ENCODE results near the gene CHST11. TPM values are rescaled to one million over a fixed set of nuclear protein-coding genes. Genes with fewer than 3 reads are reported as not detected.

Gene CHST11
- total and polyA plus RNA-seq, 10 of the 15 experiments (the other 5 are each of a cell fraction or from before 2014, with no cell fraction given), result 1.9 to 38.1 (median 17.2) TPM

GRCh38 chr12:104649921-104650320, 193.2 kb downstream of the CHST11 start:
- H3K9me3 ChIP-seq (replicated peaks; ENCODE audit: control insufficient read depth, insufficient read depth, low read length), result no peaks in the 10 kb centered on the region
- intact Hi-C loops (cut with micrococcal nuclease; ENCODE audit: unreplicated experiment) (loop anchor here (5.0 kb wide), 1 partner anchor 72 kb away; no protein-coding TSS in a partner anchor), in situ Hi-C loops (cut with MboI) (no loop called here)
- FAIRE-seq (no peak), DNase-seq (ENCODE audit: low read depth, low spot score) (no peak), ATAC-seq (no peak)
- no peak overlapping the region for H3K27ac ChIP-seq (ENCODE audit: control insufficient read depth, insufficient read depth)
- POLR2A ChIA-PET, result no interaction called here
- no TSS peak for BruUV-seq (replicated peaks)
- H3K4me2 ChIP-seq (ENCODE audit: control insufficient read depth, insufficient read depth), result no peak overlapping the region
- H3K4me1 ChIP-seq (ENCODE audit: control insufficient read depth, insufficient read depth, low read length), result no peaks in the 10 kb centered on the region
- SMC1A ChIA-PET (ENCODE audit: uncharacterized antibody, unreplicated experiment), result interaction anchor here (1.0 to 1.3 kb wide), 5 partner anchors 12 to 78 kb away, joined by 3 to 4 read pairs (median 3); no protein-coding TSS in a partner anchor
- H3K9ac ChIP-seq (ENCODE audit: control insufficient read depth, insufficient read depth, low read length), result no peak overlapping the region
- H3K79me2 ChIP-seq (ENCODE audit: control insufficient read depth, insufficient read depth, low read length), result peaks cover 2% of the 10 kb centered on the region
- no peaks in the 10 kb centered on the region for H3K27me3 ChIP-seq (replicated peaks in 1 of 2; ENCODE audit: control insufficient read depth in 2 of 2, insufficient read depth in 2 of 2, low read length in 1 of 2)
- peaks cover 9 to 10% of the 10 kb centered on the region in 2 experiments; a peak in 3 of 4 replicates for H3K36me3 ChIP-seq (ENCODE audit: control insufficient read depth in 2 of 2, insufficient read depth in 2 of 2, low read length in 1 of 2)
- RAD21 ChIA-PET (ENCODE audit: unreplicated experiment), result no interaction called here
- CTCF ChIA-PET, result interaction anchor here (1.1 kb wide), 1 partner anchor 45 kb away, joined by 4 read pairs; no protein-coding TSS in a partner anchor
- H4K20me1 ChIP-seq (ENCODE audit: control insufficient read depth, insufficient read depth), result 0 out of 2 replicates have a peak, but pooled peaks cover 2% of the 10 kb centered on the region
- no peak overlapping the region for H2AFZ ChIP-seq (ENCODE audit: control insufficient read depth, low read depth, low read length)
- no peak overlapping the region for H3K4me3 ChIP-seq
- TF ChIP-seq, protein P1, sequence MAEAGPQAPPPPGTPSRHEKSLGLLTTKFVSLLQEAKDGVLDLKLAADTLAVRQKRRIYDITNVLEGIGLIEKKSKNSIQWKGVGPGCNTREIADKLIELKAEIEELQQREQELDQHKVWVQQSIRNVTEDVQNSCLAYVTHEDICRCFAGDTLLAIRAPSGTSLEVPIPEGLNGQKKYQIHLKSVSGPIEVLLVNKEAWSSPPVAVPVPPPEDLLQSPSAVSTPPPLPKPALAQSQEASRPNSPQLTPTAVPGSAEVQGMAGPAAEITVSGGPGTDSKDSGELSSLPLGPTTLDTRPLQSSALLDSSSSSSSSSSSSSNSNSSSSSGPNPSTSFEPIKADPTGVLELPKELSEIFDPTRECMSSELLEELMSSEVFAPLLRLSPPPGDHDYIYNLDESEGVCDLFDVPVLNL (IDR thresholded peaks at IDR 0.05; ENCODE audit: low read depth, low read length), result no peak
- TF ChIP-seq RUNX3 (IDR thresholded peaks at IDR 0.05; ENCODE audit: low read length) (no peak), MEF2A (IDR thresholded peaks at IDR 0.05; ENCODE audit: insufficient read depth, low read depth, low read length) (no peak), ESRRA (IDR thresholded peaks at IDR 0.05; ENCODE audit: low read length) (no peak), NBN (IDR thresholded peaks at IDR 0.05) (no peak), ATF7 (IDR thresholded peaks at IDR 0.05; ENCODE audit: low read depth) (no peak), PAX8 (IDR thresholded peaks at IDR 0.05) (no peak), SMARCA5 (IDR thresholded peaks at IDR 0.05) (no peak), KDM1A (IDR thresholded peaks at IDR 0.05; ENCODE audit: borderline replicate concordance) (no peak), TCF7 (IDR thresholded peaks at IDR 0.05; ENCODE audit: borderline replicate concordance) (no peak), CBX5 (IDR thresholded peaks at IDR 0.05; ENCODE audit: low read depth) (no peak), SREBF2 (IDR thresholded peaks at IDR 0.05; ENCODE audit: low read length) (no peak), CHD2 (IDR thresholded peaks at IDR 0.05; ENCODE audit: borderline replicate concordance, low read depth, low read length) (no peak)
- TF ChIP-seq, protein P2, sequence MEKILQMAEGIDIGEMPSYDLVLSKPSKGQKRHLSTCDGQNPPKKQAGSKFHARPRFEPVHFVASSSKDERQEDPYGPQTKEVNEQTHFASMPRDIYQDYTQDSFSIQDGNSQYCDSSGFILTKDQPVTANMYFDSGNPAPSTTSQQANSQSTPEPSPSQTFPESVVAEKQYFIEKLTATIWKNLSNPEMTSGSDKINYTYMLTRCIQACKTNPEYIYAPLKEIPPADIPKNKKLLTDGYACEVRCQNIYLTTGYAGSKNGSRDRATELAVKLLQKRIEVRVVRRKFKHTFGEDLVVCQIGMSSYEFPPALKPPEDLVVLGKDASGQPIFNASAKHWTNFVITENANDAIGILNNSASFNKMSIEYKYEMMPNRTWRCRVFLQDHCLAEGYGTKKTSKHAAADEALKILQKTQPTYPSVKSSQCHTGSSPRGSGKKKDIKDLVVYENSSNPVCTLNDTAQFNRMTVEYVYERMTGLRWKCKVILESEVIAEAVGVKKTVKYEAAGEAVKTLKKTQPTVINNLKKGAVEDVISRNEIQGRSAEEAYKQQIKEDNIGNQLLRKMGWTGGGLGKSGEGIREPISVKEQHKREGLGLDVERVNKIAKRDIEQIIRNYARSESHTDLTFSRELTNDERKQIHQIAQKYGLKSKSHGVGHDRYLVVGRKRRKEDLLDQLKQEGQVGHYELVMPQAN (conservative IDR thresholded peaks at IDR 0.05), result no peak
- TF ChIP-seq, protein P3, sequence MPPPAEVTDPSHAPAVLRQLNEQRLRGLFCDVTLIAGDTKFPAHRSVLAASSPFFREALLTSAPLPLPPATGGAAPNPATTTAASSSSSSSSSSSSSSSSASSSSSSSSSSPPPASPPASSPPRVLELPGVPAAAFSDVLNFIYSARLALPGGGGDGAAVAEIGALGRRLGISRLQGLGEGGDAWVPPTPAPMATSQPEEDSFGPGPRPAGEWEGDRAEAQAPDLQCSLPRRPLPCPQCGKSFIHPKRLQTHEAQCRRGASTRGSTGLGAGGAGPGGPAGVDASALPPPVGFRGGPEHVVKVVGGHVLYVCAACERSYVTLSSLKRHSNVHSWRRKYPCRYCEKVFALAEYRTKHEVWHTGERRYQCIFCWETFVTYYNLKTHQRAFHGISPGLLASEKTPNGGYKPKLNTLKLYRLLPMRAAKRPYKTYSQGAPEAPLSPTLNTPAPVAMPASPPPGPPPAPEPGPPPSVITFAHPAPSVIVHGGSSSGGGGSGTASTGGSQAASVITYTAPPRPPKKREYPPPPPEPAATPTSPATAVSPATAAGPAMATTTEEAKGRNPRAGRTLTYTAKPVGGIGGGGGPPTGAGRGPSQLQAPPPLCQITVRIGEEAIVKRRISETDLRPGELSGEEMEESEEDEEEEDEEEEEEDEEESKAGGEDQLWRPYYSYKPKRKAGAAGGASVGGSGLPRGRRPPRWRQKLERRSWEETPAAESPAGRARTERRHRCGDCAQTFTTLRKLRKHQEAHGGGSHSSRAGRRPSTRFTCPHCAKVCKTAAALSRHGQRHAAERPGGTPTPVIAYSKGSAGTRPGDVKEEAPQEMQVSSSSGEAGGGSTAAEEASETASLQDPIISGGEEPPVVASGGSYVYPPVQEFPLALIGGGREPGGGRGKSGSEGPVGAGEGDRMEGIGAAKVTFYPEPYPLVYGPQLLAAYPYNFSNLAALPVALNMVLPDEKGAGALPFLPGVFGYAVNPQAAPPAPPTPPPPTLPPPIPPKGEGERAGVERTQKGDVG (CRISPR knock-in tag; IDR thresholded peaks at IDR 0.05), result no peak
